A549 (cell line): ENCODE results near the gene GRIN2D. TPM values are rescaled to one million over a fixed set of nuclear protein-coding genes. Genes with fewer than 3 reads are reported as not detected.
"Not testable (repeated sequence)": the region's sequence is repeated elsewhere in the genome, so short reads cannot be mapped to it uniquely, and the experiment has no call there.

Experiments
- ATAC-seq, 2 experiments: fragments of 200-7000 bp in 1 of 2; fragments of >200 bp in 1 of 2; cut with Nextera tagmentation in 1 of 2; cut with Tn5 transposase in 1 of 2; 3 replicates each; pipeline versions ENCODE4 v1.8.0 to v1.9.1; 2018 to 2020; ENCODE audit warnings: mild to moderate bottlenecking in 1 of 2, moderate library complexity in 1 of 2
- CTCF ChIA-PET: fragments of 300-600 bp; sonication (Branson Sonifier 250); formaldehyde crosslinking; extraction: SDS; loops from one replicate; lab custom pipeline; 2021; ENCODE audit warnings: antibody characterized with exemption, inconsistent platforms; lab: Yijun Ruan, JAX
- POLR2A ChIA-PET: fragments of 350-600 bp; formaldehyde crosslinking; extraction: SDS; loops from one replicate; lab custom pipeline; 2021; ENCODE audit warnings: antibody characterized with exemption, inconsistent platforms; lab: Yijun Ruan, JAX
- DNase-seq, 2 experiments: peaks; one replicate each; pipeline versions ENCODE4 v3.0.0 to v3.0.0-alpha.2; 2011 to 2016; ENCODE audit warnings: low read depth in 1 of 2, low spot score in 1 of 2
- FAIRE-seq: peaks from 2 replicates; lab custom pipeline; 2011; peaks lifted over from hg19 to GRCh38; lab: Jason Lieb, UNC
- H3K27ac ChIP-seq, 2 experiments: fragments of >200 bp; sonication (Bioruptor Twin); formaldehyde crosslinking; 3 replicates each; pipeline ENCODE4 v1.5.1; 2016 to 2017
- H3K4me1 ChIP-seq: fragments of >200 bp; sonication (Bioruptor Twin); formaldehyde crosslinking; 3 replicates; pipeline ENCODE4 v1.6.1; 2016
- H3K4me2 ChIP-seq: fragments of >200 bp; sonication (Bioruptor Twin); formaldehyde crosslinking; 3 replicates; pipeline ENCODE4 v1.6.1; 2016
- H3K4me3 ChIP-seq: fragments of >200 bp; sonication (Bioruptor Twin); formaldehyde crosslinking; 3 replicates; pipeline ENCODE4 v1.5.1; 2016
- H3K9me3 ChIP-seq: fragments of >200 bp; sonication (Bioruptor Twin); formaldehyde crosslinking; 3 replicates; pipeline ENCODE4 v1.6.1; 2016
- ATOH8 ChIP-seq: fragments of 250-450 bp; sonication (Bioruptor Pico); IDR thresholded peaks from 2 replicates; pipeline ENCODE4 v1.5.0; 2020; ENCODE audit warnings: low read depth, mild to moderate bottlenecking, moderate library complexity
- BCL3 ChIP-seq: fragments of >200 bp; sonication (Bioruptor Twin); formaldehyde crosslinking; IDR thresholded peaks from 3 replicates; pipeline ENCODE4 v1.6.1; 2016
- CHD4 ChIP-seq: fragments of 200-600 bp; sonication (generic); IDR thresholded peaks from 2 replicates; pipeline ENCODE4 v1.6.1; 2016; ENCODE audit warnings: antibody characterized with exemption, mild to moderate bottlenecking, borderline replicate concordance
- FOSB ChIP-seq: fragments of 250-450 bp; sonication (Bioruptor Pico); IDR thresholded peaks from 2 replicates; pipeline ENCODE4 v1.5.0; 2020; ENCODE audit warnings: mild to moderate bottlenecking, moderate library complexity
- FOSL2 ChIP-seq, 2 experiments: fragments of 450-650 bp in 1 of 2; fragments of >200 bp in 1 of 2; sonication (Bioruptor Twin) in 1 of 2; formaldehyde crosslinking; IDR thresholded peaks; 2 replicates each; pipeline versions ENCODE4 v1.5.0 to v1.6.1; 2016 to 2020; ENCODE audit warnings: mild to moderate bottlenecking in 1 of 2, moderate library complexity in 1 of 2
- FOXS1 ChIP-seq: fragments of 250-450 bp; sonication (Bioruptor Pico); IDR thresholded peaks from 2 replicates; pipeline ENCODE4 v1.5.0; 2020; ENCODE audit warnings: mild to moderate bottlenecking, moderate library complexity
- HOXB5 ChIP-seq: fragments of 250-450 bp; sonication (Bioruptor Pico); IDR thresholded peaks from 2 replicates; pipeline ENCODE4 v1.5.0; 2020; ENCODE audit warnings: mild to moderate bottlenecking, moderate library complexity
- JUN ChIP-seq, 2 experiments: fragments of >200 bp; sonication (Bioruptor Twin); formaldehyde crosslinking; IDR thresholded peaks; 2 replicates in 1 of 2; 3 replicates in 1 of 2; pipeline ENCODE4 v1.6.1; 2016 to 2017
- MAFK ChIP-seq: fragments of 450-650 bp; IDR thresholded peaks from 2 replicates; pipeline ENCODE4 v1.6.1; 2014; ENCODE audit not compliant: partially characterized antibody
- MAX ChIP-seq: IDR thresholded peaks from 2 replicates; pipeline ENCODE4 v1.6.1; 2012
- NFE2L2 ChIP-seq: fragments of 150-350 bp; conservative IDR thresholded peaks from 2 replicates; pipeline ENCODE4 v1.6.1; 2014; ENCODE audit warnings: low read length
- NPAS2 ChIP-seq: fragments of 250-450 bp; sonication (Bioruptor Pico); IDR thresholded peaks from 2 replicates; pipeline ENCODE4 v1.8.0; 2022; ENCODE audit warnings: mild to moderate bottlenecking, moderate library complexity, borderline replicate concordance
- RAD21 ChIP-seq, 2 experiments: fragments of >200 bp in 1 of 2; sonication (Bioruptor Twin) in 1 of 2; formaldehyde crosslinking in 1 of 2; IDR thresholded peaks in 1 of 2; conservative IDR thresholded peaks in 1 of 2; 2 replicates in 1 of 2; 3 replicates in 1 of 2; pipeline ENCODE4 v1.6.1; 2012 to 2018; ENCODE audit warnings: inconsistent platforms in 1 of 2
- RFX5 ChIP-seq: fragments of 450-650 bp; IDR thresholded peaks from 2 replicates; pipeline ENCODE4 v1.7.1; 2014; ENCODE audit warnings: antibody characterized with exemption, mild to moderate bottlenecking, moderate library complexity
- TFCP2L1 ChIP-seq: fragments of 250-450 bp; sonication (Bioruptor Pico); IDR thresholded peaks from 2 replicates; pipeline ENCODE4 v1.5.0; 2021; ENCODE audit warnings: mild to moderate bottlenecking
- WGBS: methylation state at CpG from one replicate; pipeline ENCODE4 v1.1.6; 2017; ENCODE audit errors: missing lambda C conversion rate; 5-methylcytosine and 5-hydroxymethylcytosine counted together
- polyA plus RNA-seq, 4 experiments: library from polyadenylated mRNA; depleted of rRNA in 3 of 4; stranded (reverse); fragments of >200 nt; fragmentation: RNase III in 1 of 4; extraction: RNeasy Plus Mini Kit Qiagen cat#74134 plus additional on column Dnase treatment in 1 of 4; gene quantifications; 2 replicates in 3 of 4; 3 replicates in 1 of 4; pipeline ENCODE4 v1.2.3, GENCODE V29; 2011 to 2017
- TF ChIP-seq, protein P1 (sequence below): fragments of 150-350 bp; IDR thresholded peaks from 2 replicates; pipeline ENCODE4 v1.6.1; 2014; ENCODE audit warnings: low read depth, mild to moderate bottlenecking, low read length
- TF ChIP-seq, protein P2 (sequence below): fragments of 200-600 bp; sonication (generic); IDR thresholded peaks from 2 replicates; pipeline ENCODE4 v1.6.1; 2016; ENCODE audit warnings: antibody characterized with exemption, mild to moderate bottlenecking, moderate library complexity
- TF ChIP-seq, protein P3 (sequence below): fragments of >200 bp; sonication (Bioruptor Twin); formaldehyde crosslinking; IDR thresholded peaks from 3 replicates; pipeline ENCODE4 v1.5.1; 2016

Gene GRIN2D
- polyA plus RNA-seq, 2 of the 4 experiments (the other 2 are of a cell fraction), result 2.6 to 6.3 TPM

DNA sequence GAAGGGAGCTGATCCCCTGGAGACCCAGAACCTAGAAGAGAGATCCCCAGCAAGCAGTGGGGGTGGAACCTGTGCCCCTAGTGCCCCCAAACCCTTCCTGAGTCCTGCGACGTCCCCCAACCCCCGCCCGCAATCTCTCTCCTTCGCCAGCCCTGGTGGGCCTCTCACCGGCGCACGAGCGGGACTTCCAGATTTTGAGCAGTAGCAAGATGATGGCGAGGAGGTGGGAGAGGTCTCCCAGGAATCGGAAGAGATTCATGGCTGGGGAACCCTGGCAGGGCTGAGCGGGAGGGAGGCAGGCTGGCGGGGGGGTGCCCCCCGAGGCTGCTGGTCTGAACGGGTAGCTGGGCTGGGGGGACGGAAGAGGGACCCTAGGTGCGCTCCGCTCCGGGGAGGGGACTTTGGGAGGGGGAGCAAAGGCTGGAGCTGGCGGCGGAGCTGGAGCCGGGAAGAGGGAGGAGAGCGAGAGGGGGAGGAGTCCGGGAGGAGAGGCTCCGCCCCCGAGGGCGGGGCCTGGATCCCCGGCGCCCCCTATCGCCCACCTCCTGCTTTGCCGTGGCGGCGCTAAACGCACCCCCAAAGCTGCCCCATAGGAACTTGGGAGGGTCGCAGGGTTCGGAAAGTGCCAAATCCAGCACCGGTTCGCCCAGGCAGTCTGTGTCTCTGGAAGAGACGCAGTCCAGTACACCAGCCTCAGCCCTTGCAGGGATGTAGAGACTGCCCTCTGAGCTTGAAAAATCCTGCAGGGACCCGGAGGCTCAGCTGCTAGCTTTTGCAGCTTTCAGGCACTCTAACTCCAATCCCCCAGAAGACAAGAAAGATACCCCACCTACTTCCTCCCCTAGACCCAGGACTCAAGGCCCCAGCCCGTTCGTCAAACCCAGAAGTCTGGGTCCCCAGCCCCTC is 2.1 kb upstream of the GRIN2D start, which contains the start of gene KDELR1 (continued):
- no peak for TF ChIP-seq NPAS2 (CRISPR knock-in tag)
- TF ChIP-seq TFCP2L1 (CRISPR knock-in tag), result no peak
- TF ChIP-seq JUN (IDR thresholded peaks at IDR 0.05), result peak; percentile 47 to 53; a peak in 2 of 5 replicates
- no peak; the same call in 2 of the 3 replicates for TF ChIP-seq BCL3
- no peak for TF ChIP-seq HOXB5 (CRISPR knock-in tag)
- no peak; the same call in 1 of the 2 replicates for TF ChIP-seq MAX
- TF ChIP-seq RAD21 (conservative IDR thresholded peaks at IDR 0.05 in 1 of 2, IDR thresholded peaks at IDR 0.05 in 1 of 2), result peak; percentile 31 to 47; a peak in 4 of 5 replicates
- TF ChIP-seq ATOH8 (CRISPR knock-in tag), result no peak
- TF ChIP-seq, protein P1, sequence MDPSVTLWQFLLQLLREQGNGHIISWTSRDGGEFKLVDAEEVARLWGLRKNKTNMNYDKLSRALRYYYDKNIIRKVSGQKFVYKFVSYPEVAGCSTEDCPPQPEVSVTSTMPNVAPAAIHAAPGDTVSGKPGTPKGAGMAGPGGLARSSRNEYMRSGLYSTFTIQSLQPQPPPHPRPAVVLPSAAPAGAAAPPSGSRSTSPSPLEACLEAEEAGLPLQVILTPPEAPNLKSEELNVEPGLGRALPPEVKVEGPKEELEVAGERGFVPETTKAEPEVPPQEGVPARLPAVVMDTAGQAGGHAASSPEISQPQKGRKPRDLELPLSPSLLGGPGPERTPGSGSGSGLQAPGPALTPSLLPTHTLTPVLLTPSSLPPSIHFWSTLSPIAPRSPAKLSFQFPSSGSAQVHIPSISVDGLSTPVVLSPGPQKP, result no peak
- TF ChIP-seq, protein P2, sequence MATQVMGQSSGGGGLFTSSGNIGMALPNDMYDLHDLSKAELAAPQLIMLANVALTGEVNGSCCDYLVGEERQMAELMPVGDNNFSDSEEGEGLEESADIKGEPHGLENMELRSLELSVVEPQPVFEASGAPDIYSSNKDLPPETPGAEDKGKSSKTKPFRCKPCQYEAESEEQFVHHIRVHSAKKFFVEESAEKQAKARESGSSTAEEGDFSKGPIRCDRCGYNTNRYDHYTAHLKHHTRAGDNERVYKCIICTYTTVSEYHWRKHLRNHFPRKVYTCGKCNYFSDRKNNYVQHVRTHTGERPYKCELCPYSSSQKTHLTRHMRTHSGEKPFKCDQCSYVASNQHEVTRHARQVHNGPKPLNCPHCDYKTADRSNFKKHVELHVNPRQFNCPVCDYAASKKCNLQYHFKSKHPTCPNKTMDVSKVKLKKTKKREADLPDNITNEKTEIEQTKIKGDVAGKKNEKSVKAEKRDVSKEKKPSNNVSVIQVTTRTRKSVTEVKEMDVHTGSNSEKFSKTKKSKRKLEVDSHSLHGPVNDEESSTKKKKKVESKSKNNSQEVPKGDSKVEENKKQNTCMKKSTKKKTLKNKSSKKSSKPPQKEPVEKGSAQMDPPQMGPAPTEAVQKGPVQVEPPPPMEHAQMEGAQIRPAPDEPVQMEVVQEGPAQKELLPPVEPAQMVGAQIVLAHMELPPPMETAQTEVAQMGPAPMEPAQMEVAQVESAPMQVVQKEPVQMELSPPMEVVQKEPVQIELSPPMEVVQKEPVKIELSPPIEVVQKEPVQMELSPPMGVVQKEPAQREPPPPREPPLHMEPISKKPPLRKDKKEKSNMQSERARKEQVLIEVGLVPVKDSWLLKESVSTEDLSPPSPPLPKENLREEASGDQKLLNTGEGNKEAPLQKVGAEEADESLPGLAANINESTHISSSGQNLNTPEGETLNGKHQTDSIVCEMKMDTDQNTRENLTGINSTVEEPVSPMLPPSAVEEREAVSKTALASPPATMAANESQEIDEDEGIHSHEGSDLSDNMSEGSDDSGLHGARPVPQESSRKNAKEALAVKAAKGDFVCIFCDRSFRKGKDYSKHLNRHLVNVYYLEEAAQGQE, result no peak
- TF ChIP-seq FOSB, result no peak
- TF ChIP-seq FOXS1 (CRISPR knock-in tag), result no peak
- TF ChIP-seq MAFK, result no peak
- TF ChIP-seq CHD4, result no peak
- TF ChIP-seq RFX5, result no peak
- TF ChIP-seq FOSL2 (IDR thresholded peaks at IDR 0.05), result no peak
- no peak for TF ChIP-seq FOSL2 (CRISPR knock-in tag; IDR thresholded peaks at IDR 0.05)
- TF ChIP-seq, protein P3, sequence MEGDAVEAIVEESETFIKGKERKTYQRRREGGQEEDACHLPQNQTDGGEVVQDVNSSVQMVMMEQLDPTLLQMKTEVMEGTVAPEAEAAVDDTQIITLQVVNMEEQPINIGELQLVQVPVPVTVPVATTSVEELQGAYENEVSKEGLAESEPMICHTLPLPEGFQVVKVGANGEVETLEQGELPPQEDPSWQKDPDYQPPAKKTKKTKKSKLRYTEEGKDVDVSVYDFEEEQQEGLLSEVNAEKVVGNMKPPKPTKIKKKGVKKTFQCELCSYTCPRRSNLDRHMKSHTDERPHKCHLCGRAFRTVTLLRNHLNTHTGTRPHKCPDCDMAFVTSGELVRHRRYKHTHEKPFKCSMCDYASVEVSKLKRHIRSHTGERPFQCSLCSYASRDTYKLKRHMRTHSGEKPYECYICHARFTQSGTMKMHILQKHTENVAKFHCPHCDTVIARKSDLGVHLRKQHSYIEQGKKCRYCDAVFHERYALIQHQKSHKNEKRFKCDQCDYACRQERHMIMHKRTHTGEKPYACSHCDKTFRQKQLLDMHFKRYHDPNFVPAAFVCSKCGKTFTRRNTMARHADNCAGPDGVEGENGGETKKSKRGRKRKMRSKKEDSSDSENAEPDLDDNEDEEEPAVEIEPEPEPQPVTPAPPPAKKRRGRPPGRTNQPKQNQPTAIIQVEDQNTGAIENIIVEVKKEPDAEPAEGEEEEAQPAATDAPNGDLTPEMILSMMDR, result peak; percentile 90
- TF ChIP-seq NFE2L2, result no peak
- TF ChIP-seq, all 56 proteins: peak for 6

DNA sequence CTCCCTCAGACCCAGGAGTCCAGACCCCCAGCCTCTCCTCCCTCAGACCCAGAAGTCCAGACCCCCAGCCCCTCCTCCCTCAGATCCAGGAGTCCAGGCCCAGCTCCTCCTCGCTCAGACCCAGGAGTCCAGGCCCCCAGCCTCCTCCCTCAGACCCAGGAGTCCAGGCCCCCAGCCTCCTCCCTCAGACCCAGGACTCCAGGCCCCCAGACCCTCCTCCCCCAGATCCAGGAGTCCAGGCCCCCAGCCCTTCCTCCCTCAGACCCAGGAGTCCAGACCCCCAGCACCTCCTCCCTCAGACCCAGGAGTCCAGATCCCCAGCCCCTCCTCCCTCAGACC is 1.5 kb upstream of the GRIN2D start:
- H3K27ac ChIP-seq, result peak overlapping the region; percentile 95 to 97; a peak in 5 of 6 replicates
- ATAC-seq, DNase-seq, FAIRE-seq, H3K9me3 ChIP-seq, H3K4me3 ChIP-seq: not testable (repeated sequence)
- ChIA-PET CTCF (interaction anchor here (0.7 to 2.4 kb wide), 55 partner anchors 9 to 254 kb away, joined by 3 to 54 read pairs (median 4); partner anchors contain the start of genes CA11, FAM83E, GRWD1 and SYNGR4), POLR2A (interaction anchor here (0.5 to 2.1 kb wide), 16 partner anchors 8 to 291 kb away, joined by 3 to 12 read pairs (median 5); partner anchors contain the start of genes EMP3, RPL18, SPHK2 and SYNGR4)
- H3K4me2 ChIP-seq, result peak overlapping the region; percentile 97
- peaks cover 61% of the 10 kb centered on the region for H3K4me1 ChIP-seq
- WGBS, result no CpG with 5 or more reads among the region's 1 CpG
